Stomach (tissue), 9 donors: Measurements from ENCODE around the gene ITPKB. TPM values are rescaled to one million over a fixed set of nuclear protein-coding genes. Genes with fewer than 3 reads are reported as not detected.

Source experiments
- DNase-seq, 2 donors: peaks; one replicate each; pipeline versions ENCODE4 v3.0.0 to v3.0.0-alpha.2; 2013 to 2019
- H3K27ac ChIP-seq, 5 donors: fragments of 200-600 bp in 4 of 5; sonication (generic) in 4 of 5; one replicate each; pipeline ENCODE4 v1.5.1; 2013 to 2019; ENCODE audit warnings: mild to moderate bottlenecking in 1 of 5, moderate library complexity in 1 of 5
- H3K27me3 ChIP-seq, 3 donors: fragments of 200-600 bp; sonication (generic); one replicate each; pipeline ENCODE4 v1.5.1; 2017 to 2019; ENCODE audit warnings: mixed run types in 1 of 3
- H3K36me3 ChIP-seq, 4 donors: fragments of 200-600 bp; sonication (generic); 1 replicate in 3 of 4; 2 replicates in 1 of 4; pipeline ENCODE4 v1.5.1; 2016 to 2019
- H3K4me1 ChIP-seq, 4 donors: fragments of 200-600 bp; sonication (generic); one replicate each; pipeline ENCODE4 v1.5.1; 2016 to 2019
- H3K4me3 ChIP-seq, 4 donors: fragments of 200-600 bp; sonication (generic) in 3 of 4; one replicate each; pipeline ENCODE4 v1.5.1; 2016 to 2019; ENCODE audit warnings: mild to moderate bottlenecking in 1 of 4
- H3K9me3 ChIP-seq, 4 donors: fragments of 200-600 bp; sonication (generic); one replicate each; pipeline ENCODE4 v1.5.1; 2016 to 2019
- CTCF ChIP-seq, 7 experiments: fragments of 450-650 bp in 4 of 7; fragments of 200-600 bp in 3 of 7; sonication (generic) in 3 of 7; IDR thresholded peaks; one replicate each; pipeline ENCODE4 v1.5.1; 2016 to 2019; ENCODE audit warnings: antibody characterized with exemption in 7 of 7, control low read depth in 2 of 7, mild to moderate bottlenecking in 1 of 7
- EP300 ChIP-seq: sonication (generic); formaldehyde crosslinking; IDR thresholded peaks from one replicate; pipeline ENCODE4 v1.6.1; 2017; ENCODE audit warnings: antibody characterized with exemption
- POLR2A ChIP-seq, 4 donors: fragments of 450-650 bp; IDR thresholded peaks; one replicate each; pipeline ENCODE4 v1.6.1; 2016; ENCODE audit warnings: antibody characterized with exemption in 4 of 4, control low read depth in 2 of 4, mild to moderate bottlenecking in 1 of 4, moderate library complexity in 1 of 4
- POLR2AphosphoS5 ChIP-seq, 3 donors: sonication (generic); formaldehyde crosslinking; IDR thresholded peaks; one replicate each; pipeline ENCODE4 v1.6.1; 2016; ENCODE audit warnings: antibody characterized with exemption in 3 of 3
- WGBS, 5 donors: extraction: QIAGEN DNeasy Blood & Tissue Kit in 3 of 5; methylation state at CpG; one replicate each; pipeline versions ENCODE4 v1.1.5 to v1.1.7; 2013 to 2018; 5-methylcytosine and 5-hydroxymethylcytosine counted together
- intact Hi-C: fragments of 100-400 bp; cut with DNase I; formaldehyde crosslinking; loops from one replicate; pipeline ENCODE4 v1.15.1; 2023; ENCODE audit warnings: low total_unique reads
- polyA plus RNA-seq, 3 donors: library from polyadenylated mRNA; stranded (reverse); fragments of 200-250 nt; gene quantifications; one replicate each; pipeline ENCODE4 v1.2.3, GENCODE V29; 2013
- total RNA-seq, 5 donors: library from RNA; depleted of rRNA; stranded (reverse); fragments of >200 nt; gene quantifications; one replicate each; pipeline versions ENCODE4 v1.1.0 to v1.2.3, GENCODE V29; 2014 to 2016
- donor health status: healthy with polysubstance abuse.
- donor health status: Bipolar disorder and iron deficiency.
- donor health status: healthy.

ITPKB gene
- total and polyA plus RNA-seq, 8 donors = 3.8 to 38.8 (median 19.1) TPM

- TF ChIP-seq CTCF (IDR thresholded peaks at IDR 0.05) = no peak
- TF ChIP-seq POLR2AphosphoS5 (IDR thresholded peaks at IDR 0.05) = no peak
- no peak for TF ChIP-seq POLR2A (IDR thresholded peaks at IDR 0.05)
- TF ChIP-seq EP300 = no peak
- H3K27me3 ChIP-seq = no peaks in the 10 kb centered on the region
- H3K4me1 ChIP-seq = peaks cover 75 to 100% (median 86%) of the 10 kb centered on the region in 4 donors
- intact Hi-C loops = no loop called here
- no peaks in the 10 kb centered on the region for H3K9me3 ChIP-seq
- 38 to 61% (median 48%) methylated on average over 2 of the region's 2 CpGs for WGBS, 5 donors
- peak overlapping the region in 4 of 5 donors; percentile 89 to 99 (median 93) for H3K27ac ChIP-seq
- no peak for DNase-seq
- no peak overlapping the region for H3K4me3 ChIP-seq
- H3K36me3 ChIP-seq = no peaks in the 10 kb centered on the region
These were observed 59.8 kb downstream of the ITPKB start for GRCh38 chr1:226679262-226679661.

GRCh38 chr1:226678701-226679100 lies 60.4 kb downstream of the ITPKB start:
- H3K27ac ChIP-seq = peak overlapping the region in 4 of 5 donors; percentile 89 to 99 (median 93)
- intact Hi-C loops = no loop called here
- H3K36me3 ChIP-seq = no peaks in the 10 kb centered on the region
- 77 to 88% (median 84%) methylated on average over 8 of the region's 8 CpGs for WGBS, 5 donors
- H3K27me3 ChIP-seq = no peaks in the 10 kb centered on the region
- no peak for DNase-seq
- no peak overlapping the region for H3K4me3 ChIP-seq
- peaks cover 77 to 100% (median 86%) of the 10 kb centered on the region in 4 donors for H3K4me1 ChIP-seq
- TF ChIP-seq CTCF (IDR thresholded peaks at IDR 0.05) = no peak
- TF ChIP-seq EP300 = no peak
- no peak for TF ChIP-seq POLR2A (IDR thresholded peaks at IDR 0.05)
- TF ChIP-seq POLR2AphosphoS5 (IDR thresholded peaks at IDR 0.05) = no peak
- H3K9me3 ChIP-seq = no peaks in the 10 kb centered on the region

GRCh38 chr1:226678251-226678650 lies 60.8 kb downstream of the ITPKB start:
- Histone ChIP-seq H3K27me3 (no peaks in the 10 kb centered on the region), H3K4me3 (no peak overlapping the region), H3K36me3 (no peaks in the 10 kb centered on the region), H3K4me1 (peaks cover 74 to 99% (median 86%) of the 10 kb centered on the region in 4 donors), H3K9me3 (no peaks in the 10 kb centered on the region), H3K27ac (peak overlapping the region in 4 of 5 donors; percentile 89 to 99 (median 93))
- intact Hi-C loops = no loop called here
- WGBS, 5 donors = 73 to 91% (median 86%) methylated on average over 2 of the region's 2 CpGs
- TF ChIP-seq EP300 = no peak
- TF ChIP-seq POLR2AphosphoS5 (IDR thresholded peaks at IDR 0.05) = no peak
- no peak for TF ChIP-seq POLR2A (IDR thresholded peaks at IDR 0.05)
- TF ChIP-seq CTCF (IDR thresholded peaks at IDR 0.05) = no peak
- no peak for DNase-seq

- Histone ChIP-seq H3K4me1 (peaks cover 67 to 99% (median 86%) of the 10 kb centered on the region in 4 donors), H3K27me3 (no peaks in the 10 kb centered on the region), H3K27ac (peak overlapping the region; percentile 59 to 99 (median 89)), H3K4me3 (no peak overlapping the region), H3K36me3 (no peaks in the 10 kb centered on the region), H3K9me3 (no peaks in the 10 kb centered on the region)
- peak; percentile 57 to 74 for DNase-seq
- 52 to 69% (median 60%) methylated on average over 12 to 13 of the region's 13 CpGs for WGBS, 5 donors
- intact Hi-C loops = no loop called here
- TF ChIP-seq POLR2AphosphoS5 (IDR thresholded peaks at IDR 0.05) = peak; percentile 25 to 73 (median 48)
- TF ChIP-seq POLR2A (IDR thresholded peaks at IDR 0.05) = no peak
These were observed 61.8 kb downstream of the ITPKB start for GRCh38 chr1:226677027-226678020.
